ENCODE measurements around the gene SYTL3. TPM values are rescaled to one million over a fixed set of nuclear protein-coding genes. Genes with fewer than 3 reads are reported as not detected.

SYTL3 gene
- total and polyA plus RNA-seq, 11 donors, result 4.0 to 14.6 (median 8.2) TPM

DNA sequence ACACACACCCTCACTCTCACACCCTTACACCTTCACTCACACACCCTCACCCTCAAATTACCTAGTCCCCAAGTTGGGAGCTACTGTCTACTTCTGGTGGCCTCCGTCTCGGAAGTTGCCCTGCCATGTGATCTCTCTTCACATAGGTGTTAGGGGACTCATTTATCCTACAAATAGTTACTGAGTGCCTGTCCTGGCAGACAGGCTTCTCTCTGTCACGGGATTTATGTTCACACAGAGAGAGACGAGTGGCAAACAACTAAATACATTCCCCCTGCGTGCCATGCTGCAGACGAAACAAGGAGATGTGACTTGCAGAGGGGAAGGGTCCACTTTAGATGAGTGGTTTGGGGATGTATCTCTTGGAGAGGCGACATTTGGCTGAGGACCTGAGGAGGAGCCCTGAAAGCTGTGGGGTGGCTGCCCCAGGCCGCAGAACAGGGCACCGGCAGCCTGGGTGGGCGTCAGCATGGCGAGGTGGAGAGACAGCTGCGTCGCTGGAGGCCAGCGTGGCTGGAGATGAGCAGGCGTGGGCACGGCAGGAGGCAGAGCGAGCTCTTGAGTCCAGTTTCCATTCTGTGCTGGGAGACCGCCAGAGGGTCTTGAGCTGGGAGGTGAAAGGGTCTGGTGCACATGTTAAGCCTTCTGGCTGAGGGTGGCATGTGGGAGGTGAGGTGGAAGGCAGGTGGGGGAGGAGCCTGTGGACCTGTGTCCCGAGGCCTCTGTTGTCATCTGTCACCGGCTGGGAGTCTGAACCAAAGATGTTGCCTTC lies 22.5 kb upstream of the SYTL3 start:
- WGBS, 4 donors, result 65 to 86% (median 79%) methylated on average over 20 of the region's 20 CpGs
- H3K9me3 ChIP-seq, result no peaks in the 10 kb centered on the region
- intact Hi-C loops (cut with DNase I), result loop anchor here in 3 of 10 donors (5.0 to 10.0 kb wide), 2 partner anchors 57 to 60 kb away; no protein-coding TSS in a partner anchor

DNA sequence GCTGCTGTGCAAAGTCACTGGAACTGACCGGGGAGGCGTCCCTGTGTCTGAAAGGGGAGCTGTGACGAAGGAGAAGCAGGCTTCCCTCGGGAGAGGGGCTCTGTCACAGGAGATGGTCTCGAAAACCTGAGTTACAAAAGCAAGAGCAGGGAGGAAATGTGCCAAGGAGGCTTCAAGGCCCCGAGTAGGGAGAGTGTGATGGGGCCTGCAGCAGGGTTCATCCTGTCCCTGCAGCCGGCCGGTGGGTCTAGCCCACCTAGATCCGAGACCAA lies 22.0 kb upstream of the SYTL3 start:
- ATAC-seq (no peak), DNase-seq (no peak)
- 88 to 91% (median 89%) methylated on average over 9 of the region's 9 CpGs for WGBS, 4 donors
- no peaks in the 10 kb centered on the region for H3K27me3 ChIP-seq
- peaks cover 0 to 86% (median 16%) of the 10 kb centered on the region in 9 donors for H3K36me3 ChIP-seq
- no peaks in the 10 kb centered on the region for H3K9me3 ChIP-seq
- no peak for TF ChIP-seq POLR2A (IDR thresholded peaks at IDR 0.05)
- TF ChIP-seq, protein P1, sequence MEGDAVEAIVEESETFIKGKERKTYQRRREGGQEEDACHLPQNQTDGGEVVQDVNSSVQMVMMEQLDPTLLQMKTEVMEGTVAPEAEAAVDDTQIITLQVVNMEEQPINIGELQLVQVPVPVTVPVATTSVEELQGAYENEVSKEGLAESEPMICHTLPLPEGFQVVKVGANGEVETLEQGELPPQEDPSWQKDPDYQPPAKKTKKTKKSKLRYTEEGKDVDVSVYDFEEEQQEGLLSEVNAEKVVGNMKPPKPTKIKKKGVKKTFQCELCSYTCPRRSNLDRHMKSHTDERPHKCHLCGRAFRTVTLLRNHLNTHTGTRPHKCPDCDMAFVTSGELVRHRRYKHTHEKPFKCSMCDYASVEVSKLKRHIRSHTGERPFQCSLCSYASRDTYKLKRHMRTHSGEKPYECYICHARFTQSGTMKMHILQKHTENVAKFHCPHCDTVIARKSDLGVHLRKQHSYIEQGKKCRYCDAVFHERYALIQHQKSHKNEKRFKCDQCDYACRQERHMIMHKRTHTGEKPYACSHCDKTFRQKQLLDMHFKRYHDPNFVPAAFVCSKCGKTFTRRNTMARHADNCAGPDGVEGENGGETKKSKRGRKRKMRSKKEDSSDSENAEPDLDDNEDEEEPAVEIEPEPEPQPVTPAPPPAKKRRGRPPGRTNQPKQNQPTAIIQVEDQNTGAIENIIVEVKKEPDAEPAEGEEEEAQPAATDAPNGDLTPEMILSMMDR (IDR thresholded peaks at IDR 0.05), result no peak
- no peak overlapping the region for H3K4me3 ChIP-seq
- no peak overlapping the region for H3K27ac ChIP-seq
- intact Hi-C loops (cut with DNase I), result loop anchor here in 3 of 10 donors (5.0 to 10.0 kb wide), 2 partner anchors 57 to 59 kb away; no protein-coding TSS in a partner anchor
- H3K4me1 ChIP-seq, result peaks cover 0 to 38% (median 20%) of the 10 kb centered on the region in 12 donors

More for the DNA sequence above, 22.5 kb upstream of the SYTL3 start:
- no peak for DNase-seq
- TF ChIP-seq, protein P1 (IDR thresholded peaks at IDR 0.05), result no peak
- TF ChIP-seq POLR2A (IDR thresholded peaks at IDR 0.05), result no peak
- ATAC-seq, result no peak
- no peaks in the 10 kb centered on the region for H3K27me3 ChIP-seq
- peaks cover 0 to 36% (median 16%) of the 10 kb centered on the region in 12 donors for H3K4me1 ChIP-seq
- peaks cover 0 to 85% (median 21%) of the 10 kb centered on the region in 9 donors for H3K36me3 ChIP-seq
- no peak overlapping the region for H3K4me3 ChIP-seq
- peak overlapping the region in 1 of 12 donors; percentile 24 for H3K27ac ChIP-seq

DNA sequence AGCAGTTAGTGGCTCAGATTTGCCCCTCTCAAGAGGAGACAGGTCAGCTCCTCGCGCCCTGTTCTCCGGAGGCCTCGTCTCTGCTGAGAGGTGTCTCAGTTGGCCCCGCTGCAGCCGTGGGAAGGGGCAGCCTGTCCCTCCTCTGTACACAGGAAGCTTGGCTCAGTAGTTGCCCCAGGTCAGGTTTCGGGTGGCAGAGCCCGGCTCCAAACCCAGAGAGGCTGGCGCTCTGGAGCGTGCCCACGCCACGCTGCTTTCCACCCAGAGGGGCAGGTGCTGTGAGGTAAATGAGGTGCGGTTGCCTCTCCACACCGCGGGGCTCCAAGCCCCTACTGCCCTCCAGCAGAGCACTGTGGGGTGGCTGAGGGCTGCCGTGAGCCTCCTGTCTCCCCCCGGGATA lies 21.3 kb upstream of the SYTL3 start:
- no peak for TF ChIP-seq POLR2A (IDR thresholded peaks at IDR 0.05)
- TF ChIP-seq, protein P1 (IDR thresholded peaks at IDR 0.05), result no peak
- no peak for ATAC-seq
- intact Hi-C loops (cut with DNase I), result loop anchor here in 3 of 10 donors (5.0 to 10.0 kb wide), 2 partner anchors 56 to 59 kb away; no protein-coding TSS in a partner anchor
- no peaks in the 10 kb centered on the region for H3K9me3 ChIP-seq
- DNase-seq, result peak in 1 of 5 donors; percentile 26
- no peak overlapping the region for H3K27ac ChIP-seq
- H3K27me3 ChIP-seq, result no peaks in the 10 kb centered on the region
- H3K36me3 ChIP-seq, result peaks cover 0 to 86% (median 23%) of the 10 kb centered on the region in 9 donors
- H3K4me1 ChIP-seq, result peaks cover 0 to 38% (median 20%) of the 10 kb centered on the region in 12 donors
- WGBS, 4 donors, result 92 to 98% (median 92%) methylated on average over 11 to 17 of the region's 17 CpGs
- H3K4me3 ChIP-seq, result no peak overlapping the region
